DMS53 treated with DMSO at 0.1 percent for 48 hours (cell line): ENCODE results near the gene PEX16.

ENCODE experiments used
- DNase-seq: peaks from one replicate; lab custom pipeline; 2025; ENCODE audit not compliant: unreplicated experiment; lab: John Stamatoyannopoulos, UW

PEX16 gene

GRCh38 chr11:45931739-45932138 is 14.1 kb upstream of the PEX16 start:
- no peak for DNase-seq

GRCh38 chr11:45930951-45931570 is 13.4 kb upstream of the PEX16 start:
- no peak for DNase-seq

- peak; percentile 79 for DNase-seq
Measured at GRCh38 chr11:45930031-45930794, 12.5 kb upstream of the PEX16 start.

GRCh38 chr11:45929486-45930030 is 11.9 kb upstream of the PEX16 start:
- peak; percentile 29 for DNase-seq

- DNase-seq, result no peak
Measured at GRCh38 chr11:45928535-45929215, 11.0 kb upstream of the PEX16 start.

- DNase-seq, result no peak
Measured at GRCh38 chr11:45927684-45928413, 10.2 kb upstream of the PEX16 start.

GRCh38 chr11:45927332-45927683 is 9.6 kb upstream of the PEX16 start:
- DNase-seq, result no peak

- no peak for DNase-seq
Measured at GRCh38 chr11:45926536-45927331, 9.1 kb upstream of the PEX16 start.

- no peak for DNase-seq
Measured at GRCh38 chr11:45926001-45926401, 8.3 kb upstream of the PEX16 start.

GRCh38 chr11:45925550-45925949 is 7.9 kb upstream of the PEX16 start:
- DNase-seq, result no peak

- no peak for DNase-seq
Measured at GRCh38 chr11:45924927-45925326, 7.2 kb upstream of the PEX16 start.

- DNase-seq, result no peak
Measured at GRCh38 chr11:45924036-45924915, 6.6 kb upstream of the PEX16 start.

GRCh38 chr11:45922425-45923082 is 4.9 kb upstream of the PEX16 start, which contains the start of gene LARGE2:
LARGE2 (plus strand) TSS chr11:45922656; CDS start chr11:45922883, 227 bp downstream.
- peak; percentile 40 for DNase-seq

GRCh38 chr11:45921561-45922424 is 4.1 kb upstream of the PEX16 start:
- peak; percentile 86 for DNase-seq

GRCh38 chr11:45920531-45921477 is 3.1 kb upstream of the PEX16 start:
- DNase-seq, result no peak

GRCh38 chr11:45919806-45920530 is 2.3 kb upstream of the PEX16 start:
- DNase-seq, result no peak
